H1 (cell line): Measurements from ENCODE around the gene ENPP7. TPM values are rescaled to one million over a fixed set of nuclear protein-coding genes. Genes with fewer than 3 reads are reported as not detected.

Source experiments
- CREB1 ChIP-seq: IDR thresholded peaks from 2 replicates; pipeline ENCODE4 v1.6.1; 2012; ENCODE audit warnings: inconsistent platforms
- FOSL1 ChIP-seq: IDR thresholded peaks from 2 replicates; pipeline ENCODE4 v1.6.1; 2011; ENCODE audit warnings: mild to moderate bottlenecking, low read depth, low read length, moderate library complexity; ENCODE audit not compliant: insufficient read depth
- RNF2 ChIP-seq: fragments of 200-900, 300-1000 bp; sonication (generic); IDR thresholded peaks from 2 replicates; pipeline ENCODE4 v1.7.1; 2016; ENCODE audit warnings: borderline replicate concordance, low read depth, mild to moderate bottlenecking, antibody characterized with exemption, low read length; ENCODE audit not compliant: poor library complexity, severe bottlenecking; ENCODE audit errors: missing control alignments
- polyA plus RNA-seq, 7 experiments: library from polyadenylated mRNA; depleted of rRNA in 3 of 7; stranded (reverse) in 5 of 7; unstranded in 2 of 7; fragments of >200 nt in 5 of 7; fragments of 200-250 nt in 2 of 7; gene quantifications; 1 replicate in 5 of 7; 2 replicates in 1 of 7; 4 replicates in 1 of 7; pipeline versions ENCODE4 v1.2.1 to v1.2.3, GENCODE V29; 2011 to 2013; ENCODE audit warnings: missing spikeins in 2 of 7, mixed read lengths in 2 of 7
- total RNA-seq: library from RNA; stranded (reverse); fragmentation: NEBNext Ultra II Directional; extraction: Animal tissue kit (Norgen Biotek cat#: 25700); gene quantifications from 2 replicates; pipeline ENCODE4 v1.2.1, GENCODE V29; 2021

ENPP7 gene
- total and polyA plus RNA-seq, 2 of the 8 experiments (the other 6 are each of a cell fraction or from before 2014, with no cell fraction given): not detected

DNA sequence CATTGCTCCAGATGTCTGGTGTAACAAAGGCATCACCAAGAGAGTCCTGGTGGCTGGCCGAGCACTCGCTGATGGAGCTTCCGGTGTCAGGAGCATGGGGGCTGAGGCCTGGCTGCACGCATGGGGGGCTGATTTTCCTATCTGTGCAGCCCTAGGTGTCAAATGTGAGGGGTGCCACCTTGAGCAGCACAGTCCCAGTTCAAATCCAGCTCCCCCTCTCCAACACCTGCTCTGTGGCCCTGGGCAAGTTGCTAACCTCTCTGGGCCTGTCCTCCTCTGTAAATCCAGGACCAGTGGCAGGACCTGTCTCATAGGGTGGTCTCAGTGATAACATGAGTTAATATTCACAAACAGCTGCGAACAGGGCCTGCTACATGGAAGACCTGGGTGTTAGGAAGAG, 12.9 kb downstream of the ENPP7 start (continued):
- TF ChIP-seq FOSL1: no peak
- TF ChIP-seq RNF2: no peak
- TF ChIP-seq CREB1: no peak
